HepG2 (cell line): ENCODE results near the gene TASOR2. TPM values are rescaled to one million over a fixed set of nuclear protein-coding genes. Genes with fewer than 3 reads are reported as not detected.
A peak's percentile ranks its signal among the peaks of the same experiment; 100 is the strongest.

Source experiments
- ATF7 ChIP-seq, 2 experiments: fragments of 450-650 bp in 1 of 2; sonication (generic) in 1 of 2; formaldehyde crosslinking in 1 of 2; IDR thresholded peaks; 2 replicates each; pipeline versions ENCODE4 v1.4.0 to v1.6.1; 2016 to 2020; ENCODE audit warnings: antibody characterized with exemption in 1 of 2, mild to moderate bottlenecking in 1 of 2, missing genetic modification reagents in 1 of 2
- FOXA3 ChIP-seq: IDR thresholded peaks from 2 replicates; pipeline ENCODE4 v1.6.1; 2016; ENCODE audit warnings: missing genetic modification reagents, missing compliant biosample characterization
- IRX3 ChIP-seq: sonication (generic); formaldehyde crosslinking; IDR thresholded peaks from 2 replicates; pipeline ENCODE4 v1.8.1; 2023; ENCODE audit warnings: mild to moderate bottlenecking, low read depth, missing genetic modification reagents, borderline replicate concordance
- KDM2A ChIP-seq: sonication (generic); formaldehyde crosslinking; IDR thresholded peaks from 2 replicates; pipeline ENCODE4 v1.4.0; 2020; ENCODE audit warnings: low read depth, missing genetic modification reagents, borderline replicate concordance
- NKX3-1 ChIP-seq: sonication (generic); formaldehyde crosslinking; IDR thresholded peaks from 2 replicates; pipeline ENCODE4 v1.5.0; 2020; ENCODE audit warnings: missing genetic modification reagents
- POLR2A ChIP-seq, 2 experiments: IDR thresholded peaks; 2 replicates each; pipeline ENCODE4 v1.6.1; 2011; ENCODE audit warnings: low read depth in 2 of 2, low read length in 2 of 2, mild to moderate bottlenecking in 1 of 2, moderate library complexity in 1 of 2; ENCODE audit not compliant: insufficient read depth in 1 of 2
- SMAD3 ChIP-seq: sonication (generic); formaldehyde crosslinking; IDR thresholded peaks from 2 replicates; pipeline ENCODE4 v1.4.0; 2020; ENCODE audit warnings: missing genetic modification reagents
- TFDP2 ChIP-seq: sonication (generic); formaldehyde crosslinking; IDR thresholded peaks from 2 replicates; pipeline ENCODE4 v1.4.0; 2020; ENCODE audit warnings: missing genetic modification reagents
- TFE3 ChIP-seq: IDR thresholded peaks from 2 replicates; pipeline ENCODE4 v1.6.1; 2016
- TGIF2 ChIP-seq: IDR thresholded peaks from 2 replicates; pipeline ENCODE4 v1.6.1; 2016; ENCODE audit warnings: control low read depth, missing compliant biosample characterization
- TMF1 ChIP-seq: sonication (generic); formaldehyde crosslinking; IDR thresholded peaks from 2 replicates; pipeline ENCODE4 v1.8.1; 2022; ENCODE audit warnings: low read depth, missing genetic modification reagents
- ZFY ChIP-seq: sonication (generic); formaldehyde crosslinking; IDR thresholded peaks from 2 replicates; pipeline ENCODE4 v1.4.0; 2020; ENCODE audit warnings: missing genetic modification reagents
- ZMAT3 ChIP-seq: sonication (generic); formaldehyde crosslinking; conservative IDR thresholded peaks from 2 replicates; pipeline ENCODE4 v1.7.0; 2021; ENCODE audit warnings: missing genetic modification reagents
- ZNF350 ChIP-seq: sonication (generic); formaldehyde crosslinking; IDR thresholded peaks from 2 replicates; pipeline ENCODE4 v1.4.0; 2020; ENCODE audit warnings: mild to moderate bottlenecking, low read depth, missing genetic modification reagents, borderline replicate concordance
- ZNF773 ChIP-seq: sonication (generic); formaldehyde crosslinking; IDR thresholded peaks from 2 replicates; pipeline ENCODE4 v1.4.0; 2020; ENCODE audit warnings: missing genetic modification reagents, borderline replicate concordance
- ZNF777 ChIP-seq: sonication (generic); formaldehyde crosslinking; IDR thresholded peaks from 2 replicates; pipeline ENCODE4 v1.4.0; 2020; ENCODE audit warnings: missing genetic modification reagents
- ZNF878 ChIP-seq: sonication (generic); formaldehyde crosslinking; IDR thresholded peaks from 2 replicates; pipeline ENCODE4 v1.8.1; 2023; ENCODE audit warnings: mild to moderate bottlenecking, missing genetic modification reagents, moderate library complexity
- ZSCAN9 ChIP-seq: IDR thresholded peaks from 2 replicates; pipeline ENCODE4 v1.6.1; 2016; ENCODE audit warnings: borderline replicate concordance
- polyA plus RNA-seq, 8 experiments: library from polyadenylated mRNA; depleted of rRNA in 3 of 8; stranded (reverse) in 7 of 8; unstranded in 1 of 8; fragments of >200 nt; fragmentation: Illumina TruSeq in 4 of 8; extraction: Trizol in 4 of 8; gene quantifications; 2 replicates each; pipeline versions ENCODE4 v1.2.1 to v1.2.3, GENCODE V29; 2011 to 2016; ENCODE audit warnings: low read depth in 4 of 8, missing spikeins in 1 of 8, mixed read lengths in 1 of 8; ENCODE audit not compliant: insufficient read depth in 1 of 8
- total RNA-seq, 5 experiments: library from RNA; depleted of rRNA; stranded (reverse); fragments of >200 nt; fragmentation: Illumina TruSeq; extraction: Trizol; gene quantifications; 2 replicates each; pipeline ENCODE4 v1.2.3, GENCODE V29; 2016; ENCODE audit warnings: low read depth in 1 of 5
- TF ChIP-seq, protein P1 (sequence below): sonication (generic); formaldehyde crosslinking; IDR thresholded peaks from 2 replicates; pipeline ENCODE4 v1.5.0; 2020; ENCODE audit warnings: missing genetic modification reagents
- TF ChIP-seq, protein P2 (sequence below): sonication (generic); formaldehyde crosslinking; IDR thresholded peaks from 2 replicates; pipeline ENCODE4 v1.4.0; 2020; ENCODE audit warnings: mild to moderate bottlenecking, missing genetic modification reagents

TASOR2 gene
- total and polyA plus RNA-seq, 2 of the 13 experiments (the other 11 are each of a cell fraction or from before 2014, with no cell fraction given) = 24.2 to 55.3 TPM

GRCh38 chr10:5684318-5684970 lies at the start of gene TASOR2 (continued):
- TF ChIP-seq TFDP2 (peak; percentile 98), ATF7 (IDR thresholded peaks at IDR 0.05) (no peak), ATF7 (CRISPR knock-in tag; IDR thresholded peaks at IDR 0.05) (no peak), POLR2A (IDR thresholded peaks at IDR 0.05; ENCODE audit: insufficient read depth in 1 of 2, low read depth in 2 of 2, low read length in 2 of 2) (peak; percentile 31 to 72; a peak in 3 of 4 replicates), TFE3 (CRISPR knock-in tag) (peak; percentile 94), NKX3-1 (CRISPR knock-in tag) (peak; percentile 88; the same call in 1 of the 2 replicates), ZNF773 (CRISPR knock-in tag) (peak; percentile 94), FOXA3 (CRISPR knock-in tag) (peak; percentile 66; the same call in 1 of the 2 replicates), ZSCAN9 (CRISPR knock-in tag) (peak; percentile 97), IRX3 (CRISPR knock-in tag) (peak; percentile 91; the same call in 1 of the 2 replicates), ZFY (peak; percentile 44; the same call in 1 of the 2 replicates), TGIF2 (CRISPR knock-in tag) (peak; percentile 96), SMAD3 (CRISPR knock-in tag) (peak; percentile 82), TMF1 (CRISPR knock-in tag) (peak; percentile 83), ZNF350 (CRISPR knock-in tag) (peak; percentile 80; the same call in 1 of the 2 replicates), KDM2A (CRISPR knock-in tag) (peak; percentile 91), ZMAT3 (peak; percentile 99), ZNF777 (CRISPR knock-in tag) (peak; percentile 70), ZNF878 (peak; percentile 84)
- TF ChIP-seq, protein P1, sequence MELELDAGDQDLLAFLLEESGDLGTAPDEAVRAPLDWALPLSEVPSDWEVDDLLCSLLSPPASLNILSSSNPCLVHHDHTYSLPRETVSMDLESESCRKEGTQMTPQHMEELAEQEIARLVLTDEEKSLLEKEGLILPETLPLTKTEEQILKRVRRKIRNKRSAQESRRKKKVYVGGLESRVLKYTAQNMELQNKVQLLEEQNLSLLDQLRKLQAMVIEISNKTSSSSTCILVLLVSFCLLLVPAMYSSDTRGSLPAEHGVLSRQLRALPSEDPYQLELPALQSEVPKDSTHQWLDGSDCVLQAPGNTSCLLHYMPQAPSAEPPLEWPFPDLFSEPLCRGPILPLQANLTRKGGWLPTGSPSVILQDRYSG (CRISPR knock-in tag) = no peak
- TF ChIP-seq, protein P2, sequence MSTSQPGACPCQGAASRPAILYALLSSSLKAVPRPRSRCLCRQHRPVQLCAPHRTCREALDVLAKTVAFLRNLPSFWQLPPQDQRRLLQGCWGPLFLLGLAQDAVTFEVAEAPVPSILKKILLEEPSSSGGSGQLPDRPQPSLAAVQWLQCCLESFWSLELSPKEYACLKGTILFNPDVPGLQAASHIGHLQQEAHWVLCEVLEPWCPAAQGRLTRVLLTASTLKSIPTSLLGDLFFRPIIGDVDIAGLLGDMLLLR (CRISPR knock-in tag) = peak; percentile 97
